NCI-H1105 (cell line): ENCODE results near the gene MED20.

ENCODE experiments used
- DNase-seq: peaks from one replicate; lab custom pipeline; 2025; lab: John Stamatoyannopoulos, UW

MED20 gene

GRCh38 chr6:41940759-41941279 is 19.9 kb upstream of the MED20 start:
- DNase-seq: no peak

- no peak for DNase-seq
Measured at GRCh38 chr6:41939848-41940758, 19.2 kb upstream of the MED20 start.

GRCh38 chr6:41939176-41939847 is 18.4 kb upstream of the MED20 start:
- DNase-seq: no peak

GRCh38 chr6:41938590-41939175 is 17.7 kb upstream of the MED20 start:
- no peak for DNase-seq

GRCh38 chr6:41937861-41938574 is 17.1 kb upstream of the MED20 start:
- no peak for DNase-seq

- DNase-seq: no peak
Measured at GRCh38 chr6:41937472-41937860, 16.5 kb upstream of the MED20 start.

GRCh38 chr6:41936073-41936837 is 15.3 kb upstream of the MED20 start:
- peak; percentile 52 for DNase-seq

- DNase-seq: no peak
Measured at GRCh38 chr6:41935685-41936072, 14.7 kb upstream of the MED20 start.

GRCh38 chr6:41935193-41935574 is 14.2 kb upstream of the MED20 start:
- no peak for DNase-seq

- no peak for DNase-seq
Measured at GRCh38 chr6:41934278-41935192, 13.6 kb upstream of the MED20 start.

- DNase-seq: no peak
Measured at GRCh38 chr6:41932378-41932777, 11.4 kb upstream of the MED20 start.

- DNase-seq: no peak
Measured at GRCh38 chr6:41931792-41932191, 10.9 kb upstream of the MED20 start.

- DNase-seq: no peak
Measured at GRCh38 chr6:41929924-41930323, 9.0 kb upstream of the MED20 start.

GRCh38 chr6:41927253-41927652 is 6.3 kb upstream of the MED20 start:
- DNase-seq: no peak

GRCh38 chr6:41922154-41922553 is 1.2 kb upstream of the MED20 start:
- no peak for DNase-seq

GRCh38 chr6:41921712-41921998 is 716 bp upstream of the MED20 start:
- no peak for DNase-seq

- no peak for DNase-seq
Measured at GRCh38 chr6:41917528-41917927, 3.4 kb downstream of the MED20 start.

GRCh38 chr6:41914869-41915530 is 5.9 kb downstream of the MED20 start:
- DNase-seq: no peak

GRCh38 chr6:41914343-41914742 is 6.6 kb downstream of the MED20 start:
- DNase-seq: no peak

- DNase-seq: no peak
Measured at GRCh38 chr6:41909727-41910126, 11.2 kb downstream of the MED20 start.
